ENCODE data around the gene RER1.

RER1 gene

DNA sequence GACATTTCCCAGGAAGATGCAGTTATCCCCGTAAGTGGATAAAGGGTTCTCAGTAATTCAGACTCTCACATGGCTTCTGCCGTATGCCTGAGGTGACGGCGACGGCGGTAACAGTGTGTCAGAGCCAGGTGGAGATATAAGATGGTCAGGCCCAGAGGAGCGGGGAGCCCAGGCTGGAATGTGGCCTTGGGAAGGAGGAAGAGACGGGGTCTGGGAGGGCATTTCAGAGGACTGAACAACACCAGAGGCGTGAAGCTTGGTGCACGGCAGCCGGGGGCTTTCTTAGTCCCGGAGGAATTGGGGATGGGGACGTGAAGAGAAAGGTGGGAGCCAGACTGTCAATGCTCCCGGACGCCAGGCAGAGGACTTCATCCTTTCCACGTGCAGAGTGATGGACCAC lies 1.0 kb downstream of the RER1 start:
- DNase-seq, result no peak

DNA sequence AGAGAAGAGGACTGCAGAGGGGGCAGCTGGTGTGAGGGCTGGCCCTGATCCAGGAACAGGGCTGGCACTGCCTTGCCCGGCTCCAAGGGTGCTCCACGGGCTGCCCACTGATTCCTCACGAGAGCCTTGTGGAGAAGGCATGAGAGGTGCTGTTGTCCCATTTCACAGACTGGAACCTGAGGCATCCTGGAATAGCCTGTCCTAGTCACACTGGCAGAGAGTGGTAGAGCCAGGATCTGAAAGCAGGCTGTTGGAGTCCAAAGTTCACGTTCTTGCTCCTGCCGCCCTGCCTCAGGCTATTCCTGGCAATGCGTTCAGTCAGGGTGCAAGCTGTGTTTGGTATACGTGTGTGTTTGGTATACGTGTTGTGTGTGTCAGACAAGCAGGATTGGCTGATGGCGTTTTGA lies 1.8 kb downstream of the RER1 start:
- no peak for DNase-seq

DNA sequence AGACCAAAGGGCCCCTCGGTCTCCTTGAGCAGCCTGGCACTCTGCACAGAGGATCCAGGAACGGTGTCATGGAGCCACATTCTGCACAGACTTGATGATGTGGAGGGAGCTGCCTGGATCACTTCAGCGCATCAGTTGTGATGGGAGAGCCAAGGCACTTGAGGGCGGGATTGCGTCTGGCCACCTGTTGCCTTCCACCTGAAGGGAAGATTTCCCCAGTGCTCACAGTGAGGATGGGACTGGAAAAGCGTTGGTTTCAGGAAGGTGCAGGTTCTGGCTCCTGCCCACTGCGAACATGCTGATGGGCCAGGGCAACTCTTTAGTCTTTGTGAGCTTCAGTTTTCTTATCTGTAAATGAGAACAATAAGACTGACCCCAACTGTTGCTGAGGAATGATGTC lies 2.6 kb downstream of the RER1 start:
- no peak for DNase-seq

DNA sequence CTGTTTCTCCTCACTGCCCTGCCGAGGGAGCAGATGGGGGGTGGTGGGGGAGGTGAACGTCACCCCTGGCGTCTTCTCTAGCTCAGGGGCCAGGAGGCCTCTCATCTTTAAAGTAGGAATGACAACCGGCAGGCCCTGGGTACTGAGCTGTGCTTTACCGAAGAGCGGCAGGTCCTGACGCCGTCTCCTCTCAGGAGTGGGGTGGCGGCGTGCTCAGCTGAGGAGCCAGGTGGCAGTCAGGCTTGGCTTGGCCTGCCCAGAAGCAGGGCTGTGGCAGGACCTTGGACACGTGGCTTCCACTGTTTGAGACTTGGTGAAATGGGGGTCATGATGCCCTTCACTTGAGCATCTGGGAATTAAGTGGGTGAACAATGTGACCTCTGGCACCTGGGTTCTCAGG lies 3.1 kb downstream of the RER1 start:
- no peak for DNase-seq

DNA sequence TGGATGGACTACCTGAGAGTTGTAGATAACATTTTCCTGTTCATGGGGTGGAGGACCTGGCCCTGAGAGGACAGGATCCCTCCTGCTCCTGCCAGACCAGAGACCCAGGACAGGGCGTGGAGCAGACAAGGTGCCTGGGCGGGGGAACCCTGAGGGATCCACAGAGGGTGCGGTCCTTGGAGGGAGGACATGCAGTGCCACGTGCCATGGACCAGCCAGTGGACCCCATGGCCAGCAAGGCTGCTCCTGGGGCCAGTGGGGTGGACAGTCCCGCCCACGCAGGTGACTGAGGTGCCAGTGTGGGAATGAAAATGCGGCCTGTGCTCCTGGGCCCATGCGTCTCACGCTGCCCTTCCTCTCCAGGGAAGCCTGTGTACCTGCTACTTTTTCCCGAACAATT lies 3.6 kb downstream of the RER1 start:
- no peak for DNase-seq

DNA sequence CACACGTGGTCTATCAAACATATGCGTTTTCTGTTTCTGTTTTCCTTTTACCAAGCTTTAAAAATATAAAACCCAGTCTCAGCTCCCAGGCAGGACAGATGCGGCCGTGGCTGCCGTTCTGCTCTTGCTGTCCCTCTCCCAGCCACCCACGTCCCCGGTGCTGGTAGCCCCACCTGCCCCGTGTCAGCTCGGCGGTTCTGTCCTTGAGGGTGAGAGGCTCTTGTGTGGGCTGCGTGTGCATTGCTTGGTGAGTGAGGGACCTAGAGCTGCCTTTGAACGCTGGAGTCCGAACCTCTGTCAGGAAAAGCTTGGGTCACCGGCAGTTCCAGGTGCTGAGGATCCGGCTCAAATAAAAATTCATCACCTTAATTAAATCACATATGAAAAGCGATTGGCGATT lies 4.4 kb downstream of the RER1 start:
- no peak for DNase-seq

DNA sequence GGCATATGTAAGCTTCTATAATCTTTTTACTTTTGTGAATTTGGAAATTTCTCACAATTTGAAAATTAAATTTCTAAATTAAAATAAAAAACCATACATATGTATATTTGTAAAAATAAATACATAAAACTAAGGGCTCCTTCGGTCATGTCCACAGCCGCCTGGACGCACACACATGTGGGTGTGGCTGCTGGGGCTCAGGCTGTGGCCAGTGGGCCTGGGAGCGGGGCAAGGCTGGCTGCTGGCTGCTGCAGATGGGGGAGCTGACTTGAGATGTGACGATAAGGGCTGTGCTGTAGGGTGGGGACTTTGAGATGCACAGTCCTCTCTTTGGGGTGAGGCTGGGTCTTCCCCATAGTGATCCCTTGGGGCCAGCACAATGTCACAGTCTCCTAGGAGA lies 4.8 kb downstream of the RER1 start:
- DNase-seq, result no peak

DNA sequence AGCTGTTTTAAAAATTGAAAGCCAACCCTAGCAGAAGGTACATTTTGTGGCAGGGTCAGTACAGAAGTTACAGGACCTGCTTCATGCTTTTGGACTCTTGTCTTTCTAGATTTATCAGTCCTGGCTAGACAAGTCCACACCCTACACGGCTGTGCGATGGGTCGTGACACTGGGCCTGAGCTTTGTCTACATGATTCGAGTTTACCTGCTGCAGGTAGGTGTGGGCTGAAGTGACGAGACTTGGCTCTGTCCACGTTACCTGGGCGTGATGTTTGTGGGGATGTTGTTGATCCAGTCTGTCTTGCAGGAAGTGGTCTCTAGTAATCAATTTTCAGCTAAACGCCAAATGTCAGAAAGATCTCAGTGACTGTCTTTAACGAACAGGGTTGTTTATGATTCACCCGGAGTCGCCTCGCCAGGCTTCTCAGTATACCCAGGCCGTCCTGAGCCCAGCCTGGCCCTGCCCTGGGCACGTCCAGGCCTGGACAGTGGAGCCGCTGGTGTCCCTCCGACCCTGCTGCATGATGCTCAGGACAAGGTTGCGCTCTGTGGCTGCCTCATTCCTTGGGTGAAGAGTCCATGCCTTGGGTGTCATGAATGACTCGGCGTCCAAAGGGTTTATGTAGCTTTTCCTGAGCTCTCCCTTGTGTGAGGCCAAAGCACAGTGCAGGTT lies 5.5 kb downstream of the RER1 start:
- no peak for DNase-seq

DNA sequence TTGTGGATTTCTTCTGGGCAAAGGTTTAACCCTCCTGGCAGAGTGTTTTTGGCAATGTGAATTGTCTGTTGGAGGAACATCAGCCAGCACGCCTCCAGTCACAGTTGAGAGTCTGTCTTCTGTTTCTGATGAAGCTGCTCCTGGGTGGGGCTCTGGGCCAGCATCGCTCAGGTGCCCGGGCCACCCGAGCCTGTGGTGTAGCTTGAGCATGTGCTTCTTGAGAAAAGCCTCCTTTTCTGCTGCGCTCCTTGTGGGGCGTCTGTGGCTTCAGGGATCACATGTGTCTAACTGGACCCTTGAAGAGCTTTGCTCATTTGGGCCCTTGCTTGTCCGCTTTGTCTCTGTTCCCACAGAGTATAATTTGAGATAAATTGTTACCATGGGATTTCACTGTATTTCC lies 7.2 kb downstream of the RER1 start:
- no peak for DNase-seq

DNA sequence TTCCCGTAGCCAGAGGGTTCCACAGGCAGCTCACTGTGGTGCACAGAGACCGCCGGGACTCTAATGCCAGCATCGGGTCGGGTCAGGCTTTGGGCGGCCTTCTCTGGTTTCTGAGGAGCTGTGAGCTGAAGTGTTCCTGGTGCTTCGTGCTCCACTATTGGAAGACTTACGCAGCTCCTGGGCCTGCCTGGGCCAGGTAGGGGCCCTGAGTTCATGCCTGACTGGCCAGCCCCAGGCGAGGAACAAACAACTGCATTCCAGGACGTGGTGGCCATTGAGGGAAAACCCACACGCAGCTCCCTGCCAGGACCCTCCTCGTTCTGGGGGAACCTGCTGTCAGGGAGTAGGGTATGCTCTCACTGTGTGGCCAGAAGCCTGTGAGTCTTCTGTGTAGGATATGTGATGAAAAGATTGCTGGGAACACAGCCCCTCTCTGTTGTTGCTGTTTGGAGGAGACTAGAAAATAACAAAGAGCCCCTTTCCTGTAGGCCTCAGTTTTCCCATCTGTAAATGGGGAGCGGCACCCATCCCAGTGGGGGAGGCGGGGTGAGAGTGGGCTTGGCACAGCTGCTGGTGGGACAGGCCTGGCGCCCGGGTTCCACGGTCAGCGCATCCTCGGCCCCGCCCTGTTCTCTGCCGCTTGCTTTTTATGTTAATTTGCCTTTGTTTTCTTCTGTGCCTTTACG lies 8.4 kb downstream of the RER1 start:
- DNase-seq, result no peak

DNA sequence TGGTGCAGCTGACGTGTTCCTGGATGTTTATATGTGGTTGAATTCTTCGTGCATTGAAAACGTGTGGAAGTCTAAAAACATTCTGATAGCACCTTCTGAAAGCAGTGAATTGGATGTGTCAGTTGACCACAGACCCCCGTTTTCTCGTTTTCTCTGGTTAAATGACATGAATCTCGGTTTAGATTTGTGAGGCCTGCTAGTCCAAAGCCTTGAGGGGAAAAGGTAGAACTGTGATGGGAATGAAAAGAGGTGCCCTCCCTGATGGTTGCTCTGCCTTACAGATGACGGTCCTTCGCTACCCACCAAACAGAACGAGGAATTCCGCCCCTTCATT lies 8.9 kb downstream of the RER1 start:
- no peak for DNase-seq

DNA sequence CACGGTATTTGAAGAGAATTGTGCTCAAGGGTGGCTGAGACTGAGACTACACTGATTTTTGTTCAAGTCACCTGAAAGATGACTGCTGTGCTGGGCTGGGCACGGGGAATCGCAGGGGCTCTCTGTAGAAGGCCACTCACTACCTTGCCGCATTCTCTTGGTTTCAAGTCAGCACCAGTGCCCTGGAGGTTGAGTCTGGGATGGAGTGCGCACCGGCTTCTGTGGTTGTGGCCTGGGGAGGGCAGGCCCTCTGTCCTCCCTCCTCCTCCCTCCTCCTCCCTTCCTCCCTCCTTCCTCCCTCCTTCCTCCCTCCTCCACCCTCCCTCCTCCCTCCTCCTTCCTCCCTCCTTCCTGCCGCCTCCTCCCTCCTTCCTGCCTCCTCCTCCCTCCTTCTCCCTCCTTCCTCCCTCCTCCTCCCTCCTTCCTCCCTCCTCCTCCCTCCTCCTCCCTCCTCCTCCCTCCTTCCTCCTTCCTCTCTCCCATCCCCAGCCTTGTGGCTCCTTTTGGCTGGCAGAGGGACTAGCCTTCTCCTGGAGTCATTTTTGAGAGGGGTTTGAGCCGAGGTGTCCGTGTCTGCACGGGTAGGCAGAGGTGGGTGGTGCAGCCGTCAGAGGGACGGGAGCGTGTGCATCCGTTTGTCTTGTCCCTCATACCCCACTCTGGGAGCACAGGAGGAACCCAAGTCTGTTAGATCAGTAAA lies 9.5 kb downstream of the RER1 start:
- DNase-seq, result no peak

DNA sequence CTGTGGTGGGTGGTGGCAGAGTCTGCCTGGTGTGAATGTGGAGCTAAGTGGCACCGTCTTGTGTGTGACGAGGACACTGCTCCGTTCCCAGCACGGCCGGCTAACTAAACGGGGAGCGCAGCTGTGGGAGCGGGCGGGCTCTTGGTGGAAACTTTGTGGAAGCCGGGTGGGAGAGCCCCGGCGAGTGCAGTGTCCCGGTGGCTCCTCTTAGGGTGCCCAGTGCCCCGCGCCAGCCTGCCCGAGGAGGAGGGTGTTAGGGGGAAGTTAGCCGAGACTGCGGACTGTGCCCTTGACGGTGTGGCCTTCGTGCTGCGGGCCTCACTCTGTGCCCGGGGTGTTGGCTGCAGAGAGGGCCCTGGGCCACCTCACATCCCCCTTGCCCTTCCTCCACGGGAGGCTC lies 10.8 kb downstream of the RER1 start:
- no peak for DNase-seq

DNA sequence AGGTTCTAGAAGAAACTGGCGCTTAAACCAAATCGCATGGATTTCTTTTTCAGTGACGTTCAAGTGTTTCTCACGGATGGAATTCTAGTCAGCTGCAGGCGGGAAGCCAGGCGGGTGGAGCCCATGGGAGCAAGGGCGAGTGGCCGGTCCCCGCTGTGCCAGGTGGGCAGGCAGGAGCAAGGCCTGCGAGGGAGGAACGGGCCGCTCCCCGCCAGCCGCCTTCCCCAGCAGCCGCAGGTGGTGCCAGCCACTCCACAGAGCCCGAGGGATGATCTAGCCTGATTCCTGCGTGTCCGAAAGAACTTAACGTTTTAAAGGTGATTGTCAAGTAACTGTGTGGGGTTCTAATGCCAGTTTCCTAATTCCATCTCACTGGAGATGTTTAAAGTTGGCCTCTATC lies 11.6 kb downstream of the RER1 start:
- no peak for DNase-seq

DNA sequence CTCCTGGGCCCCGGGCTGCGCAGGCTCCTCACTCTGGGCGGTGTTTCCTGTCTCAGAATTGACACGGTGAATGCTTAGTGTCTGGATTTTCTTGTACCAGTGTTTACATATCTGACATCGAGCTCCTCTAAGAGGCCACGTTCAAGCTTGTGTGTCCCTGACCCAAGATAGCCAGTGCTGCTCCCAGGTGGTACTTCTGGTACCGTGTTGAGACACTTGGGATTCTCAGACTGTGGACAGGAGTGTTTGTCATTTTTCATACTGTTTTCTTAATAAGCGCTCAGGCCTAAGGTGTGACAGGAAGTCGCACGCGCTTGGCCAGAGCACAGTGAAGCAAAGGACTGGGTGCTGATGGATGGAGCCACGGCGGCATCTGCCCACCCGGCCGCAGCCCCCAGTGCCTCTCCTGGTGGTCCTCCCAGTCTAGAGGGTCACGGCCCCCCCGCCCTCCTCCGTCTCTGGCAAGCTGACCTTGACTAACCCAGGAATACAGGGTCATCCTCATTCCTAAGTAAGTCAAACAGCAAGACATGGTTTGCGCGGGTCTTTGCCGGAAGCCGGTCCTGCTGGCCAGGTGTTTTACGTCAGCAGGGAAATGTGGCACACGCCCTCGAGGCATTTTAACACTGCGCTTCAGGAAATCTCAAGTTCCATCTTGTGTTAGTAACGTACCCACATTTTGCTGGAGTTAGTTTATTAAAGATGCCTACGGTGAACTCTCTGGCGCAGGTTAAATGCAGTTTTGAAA lies 12.7 kb downstream of the RER1 start:
- no peak for DNase-seq

DNA sequence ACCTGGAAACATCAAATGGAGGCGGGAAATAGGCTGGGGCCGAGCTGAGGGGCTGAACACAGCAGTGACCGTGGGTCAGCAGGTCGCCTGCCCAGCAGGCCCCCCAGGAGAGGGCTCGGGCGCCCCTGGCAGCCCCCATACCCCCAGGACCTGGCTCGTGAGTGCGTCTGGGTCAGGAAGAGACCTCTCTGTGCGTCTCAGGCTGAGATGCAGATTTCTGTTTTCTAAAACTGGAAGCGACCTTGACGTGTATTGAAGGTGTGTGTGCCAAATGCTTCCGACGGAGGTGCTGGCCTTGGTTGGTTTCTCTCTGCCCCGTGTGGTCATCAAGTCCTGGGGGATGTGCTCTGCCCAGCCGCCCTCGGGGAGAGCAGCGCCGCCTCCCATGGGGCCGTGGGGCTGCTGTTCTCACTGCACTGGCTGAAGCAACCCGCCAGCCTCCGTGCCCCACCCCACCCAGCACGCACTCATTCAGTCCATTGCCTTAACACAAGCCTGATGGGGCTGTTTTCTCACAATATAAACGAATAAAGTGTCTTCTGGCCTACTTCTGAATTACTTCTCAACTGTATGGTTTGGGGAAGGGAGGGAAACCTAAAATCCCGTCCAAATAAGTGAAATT lies 13.4 kb downstream of the RER1 start:
- DNase-seq, result no peak

DNA sequence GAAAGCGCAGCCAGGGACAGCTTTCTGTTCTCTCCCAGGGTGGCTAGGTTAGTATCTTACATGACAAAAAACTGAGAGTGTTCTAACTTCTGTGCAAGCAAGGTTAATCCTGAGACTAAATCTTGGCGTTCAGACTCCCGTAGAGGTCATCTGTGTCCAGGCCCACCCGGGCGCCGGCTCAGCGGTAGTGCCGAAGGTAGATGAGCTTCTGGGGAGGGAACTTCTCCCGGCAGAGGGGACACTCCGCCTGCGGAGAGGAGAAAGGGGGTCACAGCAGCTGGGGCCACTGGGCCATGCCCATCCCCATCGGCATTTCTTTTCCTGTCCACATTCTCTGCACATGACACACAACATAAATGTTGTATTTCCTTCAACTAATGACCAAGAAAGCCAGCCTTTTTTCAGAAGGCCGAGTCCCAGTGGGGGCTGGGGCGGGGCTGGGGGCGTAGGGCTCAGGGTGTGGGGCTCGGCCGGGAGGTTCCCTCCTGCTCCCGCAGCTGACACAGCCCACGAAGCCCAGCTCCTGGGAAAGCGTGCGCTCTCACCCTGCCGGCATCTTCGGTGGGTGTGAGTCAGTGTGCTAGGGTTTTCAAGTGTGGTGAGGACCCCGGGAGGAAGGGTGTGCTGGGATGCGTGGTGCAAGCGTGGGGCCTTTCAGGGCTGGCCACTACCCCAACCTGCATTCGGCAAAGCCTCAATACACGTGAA lies 14.1 kb downstream of the RER1 start:
- DNase-seq, result no peak

DNA sequence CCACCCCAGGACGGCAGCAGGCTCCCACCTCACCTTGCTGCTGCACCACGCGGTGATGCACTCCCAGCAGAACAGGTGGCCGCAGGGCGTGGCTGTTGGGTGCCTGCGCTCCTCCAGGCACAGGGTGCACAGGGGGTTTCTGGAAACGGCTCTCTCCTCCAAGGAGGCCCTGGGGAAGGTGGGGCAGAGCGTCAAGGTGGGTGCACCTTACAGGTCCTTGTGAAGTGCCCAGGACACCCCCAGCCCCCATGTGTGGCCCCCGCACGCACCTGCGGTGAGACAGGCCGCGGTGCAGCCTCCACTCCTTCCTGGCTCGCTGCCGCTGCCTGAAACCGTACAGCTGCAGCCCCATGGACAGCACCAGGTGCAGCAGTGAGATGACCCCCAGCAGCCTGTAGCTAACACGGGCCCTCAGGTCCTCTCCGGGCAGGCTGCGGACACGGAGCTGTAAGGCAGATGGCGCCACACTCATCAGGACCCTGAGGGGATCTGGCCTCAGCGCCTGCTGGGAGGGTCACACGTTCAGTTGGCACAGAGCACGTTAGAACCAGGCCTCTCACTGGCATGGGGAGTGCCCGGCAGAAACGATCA lies 14.9 kb downstream of the RER1 start:
- DNase-seq, result no peak

DNA sequence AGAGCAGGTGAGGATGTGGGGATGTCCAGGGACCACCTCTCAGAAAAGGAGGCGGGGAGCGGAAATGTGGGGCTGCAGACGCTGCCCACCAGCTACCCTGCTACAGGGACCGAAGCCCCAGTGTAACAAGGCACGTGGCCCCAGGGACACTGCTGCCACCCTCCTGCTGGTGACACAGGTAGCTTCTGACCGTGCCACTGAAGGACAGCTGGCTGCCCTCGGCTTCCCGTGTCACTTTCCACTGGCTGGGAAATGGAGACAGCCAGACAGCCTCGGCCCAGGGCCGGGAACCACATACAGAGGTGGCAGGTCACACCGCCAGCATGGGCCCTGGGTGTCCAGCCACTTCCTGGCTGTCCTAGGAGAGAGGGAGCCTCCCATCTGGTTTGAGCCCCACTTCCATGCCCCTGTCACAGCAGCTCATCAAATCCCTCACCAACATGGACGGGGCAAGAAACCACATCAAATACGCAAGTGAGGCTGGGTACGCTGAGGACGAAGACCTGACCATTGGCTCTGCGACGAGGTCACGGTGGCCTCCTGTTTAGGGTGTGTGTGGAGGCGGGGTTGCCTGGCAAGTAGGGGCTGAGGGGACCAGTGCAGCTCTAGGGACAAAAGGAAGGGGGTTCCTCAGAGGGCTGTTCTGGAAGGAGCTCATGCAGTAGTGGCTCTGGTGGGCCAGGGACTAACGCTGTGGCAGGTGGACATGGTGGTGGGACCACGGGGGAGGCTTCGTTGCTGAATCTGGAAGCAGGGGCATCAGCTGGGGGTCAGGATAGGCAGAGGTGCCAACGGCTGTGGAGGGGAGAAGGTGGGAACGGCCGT lies 15.7 kb downstream of the RER1 start:
- DNase-seq, result no peak

DNA sequence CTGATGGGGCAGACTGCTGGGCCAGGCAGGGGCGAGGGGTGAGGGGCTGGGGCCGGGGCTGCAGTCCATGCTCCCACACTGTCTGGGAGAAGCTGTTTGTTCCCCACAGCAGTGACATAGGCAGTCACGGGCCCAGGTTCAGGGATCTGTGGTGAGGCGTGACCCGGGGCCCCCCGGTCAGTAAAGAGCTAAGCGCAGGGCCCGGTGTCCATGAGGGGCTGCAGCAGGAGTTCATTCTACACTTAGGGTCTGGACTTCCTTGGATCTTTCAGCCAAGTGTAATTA lies 16.3 kb downstream of the RER1 start:
- DNase-seq, result no peak

DNA sequence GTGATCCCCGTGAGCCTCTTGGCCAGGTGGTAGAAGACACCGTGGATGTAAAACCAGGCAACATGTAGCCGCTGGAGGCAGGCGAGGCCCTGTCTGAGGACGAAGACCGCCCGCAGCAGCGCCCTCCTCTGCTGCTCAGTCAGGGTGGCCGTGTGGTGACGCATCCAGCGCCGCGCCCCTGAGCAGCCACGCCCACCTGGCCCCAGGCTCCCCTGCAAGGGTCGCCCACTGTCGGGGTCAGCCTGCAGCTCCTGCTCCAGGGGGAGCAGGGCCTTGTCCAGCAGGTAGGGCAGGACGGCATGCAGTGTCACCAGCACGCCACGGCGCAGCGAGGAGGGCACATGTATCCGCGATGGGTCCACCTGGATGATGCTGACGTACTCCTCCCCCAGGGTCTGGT lies 16.8 kb downstream of the RER1 start:
- no peak for DNase-seq

DNA sequence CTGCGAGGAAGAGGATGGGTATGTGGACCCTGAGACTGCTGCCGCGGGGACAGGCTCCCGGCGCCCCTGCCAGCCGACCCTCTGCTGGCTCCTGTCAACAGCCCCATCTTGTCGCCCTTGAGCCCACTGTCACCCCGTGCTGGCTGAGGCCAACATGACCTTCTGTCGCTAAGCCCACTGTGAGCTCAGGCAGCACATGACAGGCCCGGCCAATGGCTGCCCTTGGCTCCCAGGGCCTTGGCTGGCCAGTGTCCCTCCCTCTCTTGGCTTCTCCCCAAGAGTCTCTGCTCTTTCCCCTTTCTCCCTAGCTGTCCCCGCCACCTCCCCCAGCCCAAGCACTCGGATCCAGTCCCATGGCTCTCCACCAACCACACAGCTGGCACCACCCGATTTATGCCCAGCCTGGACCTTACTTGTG lies 17.2 kb downstream of the RER1 start:
- no peak for DNase-seq

All from NCI-H748 treated with DMSO at 0.1 percent for 48 hours (cell line).